PC-3 (cell line): ENCODE measurements around the gene MEGF6.

Source experiments
- EZH2 ChIP-seq: fragments of 300-600 bp; sonication (generic); IDR thresholded peaks from one replicate; pipeline ENCODE4 v1.6.1; 2017; ENCODE audit warnings: antibody characterized with exemption, mild to moderate bottlenecking, low read length; ENCODE audit not compliant: unreplicated experiment
- EZH2phosphoT487 ChIP-seq: fragments of 300-600 bp; sonication (generic); IDR thresholded peaks from 2 replicates; pipeline ENCODE4 v1.6.1; 2018; ENCODE audit warnings: mild to moderate bottlenecking, antibody characterized with exemption, low read length, borderline replicate concordance
- TF ChIP-seq, protein P1 (sequence below): fragments of 300-600 bp; sonication (generic); conservative IDR thresholded peaks from 2 replicates; pipeline ENCODE4 v1.5.1; 2017; ENCODE audit warnings: antibody characterized with exemption, low read depth, mild to moderate bottlenecking, low read length

DNA sequence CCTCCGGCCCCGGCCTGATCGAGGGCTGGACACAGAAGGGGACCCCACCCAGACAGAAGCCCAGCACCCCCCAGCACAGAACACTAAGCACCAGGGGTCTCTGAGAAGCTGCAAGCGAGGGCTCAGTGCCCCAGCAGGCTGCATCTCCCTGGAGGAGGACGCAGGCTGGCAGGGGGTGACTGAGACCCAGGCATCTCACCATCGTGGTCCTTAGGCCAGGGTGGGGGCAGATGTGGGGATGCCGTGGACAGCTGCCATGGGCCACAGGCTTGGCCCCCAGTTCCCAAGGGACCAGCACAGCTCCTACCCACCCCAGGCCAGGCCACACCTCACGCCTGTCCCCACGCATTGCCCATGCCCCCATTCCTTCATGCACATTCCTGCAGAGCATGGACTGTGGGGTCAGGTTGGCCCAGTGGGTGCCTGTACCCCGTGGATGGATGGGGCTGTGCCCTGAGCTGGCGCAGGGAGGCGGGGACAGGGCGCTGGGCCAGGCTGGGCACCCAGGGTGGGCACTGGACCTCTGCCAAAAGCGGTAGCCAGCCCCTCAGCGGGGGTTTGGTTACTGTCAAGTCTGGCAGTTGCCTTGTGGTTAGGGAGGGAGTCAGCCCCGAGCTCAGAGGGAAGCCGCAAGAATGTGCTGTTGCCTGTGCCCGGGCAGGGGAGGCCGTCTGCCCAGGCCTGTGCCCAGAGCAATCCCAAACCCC, 95.4 kb downstream of the MEGF6 start:
- TF ChIP-seq, protein P1, sequence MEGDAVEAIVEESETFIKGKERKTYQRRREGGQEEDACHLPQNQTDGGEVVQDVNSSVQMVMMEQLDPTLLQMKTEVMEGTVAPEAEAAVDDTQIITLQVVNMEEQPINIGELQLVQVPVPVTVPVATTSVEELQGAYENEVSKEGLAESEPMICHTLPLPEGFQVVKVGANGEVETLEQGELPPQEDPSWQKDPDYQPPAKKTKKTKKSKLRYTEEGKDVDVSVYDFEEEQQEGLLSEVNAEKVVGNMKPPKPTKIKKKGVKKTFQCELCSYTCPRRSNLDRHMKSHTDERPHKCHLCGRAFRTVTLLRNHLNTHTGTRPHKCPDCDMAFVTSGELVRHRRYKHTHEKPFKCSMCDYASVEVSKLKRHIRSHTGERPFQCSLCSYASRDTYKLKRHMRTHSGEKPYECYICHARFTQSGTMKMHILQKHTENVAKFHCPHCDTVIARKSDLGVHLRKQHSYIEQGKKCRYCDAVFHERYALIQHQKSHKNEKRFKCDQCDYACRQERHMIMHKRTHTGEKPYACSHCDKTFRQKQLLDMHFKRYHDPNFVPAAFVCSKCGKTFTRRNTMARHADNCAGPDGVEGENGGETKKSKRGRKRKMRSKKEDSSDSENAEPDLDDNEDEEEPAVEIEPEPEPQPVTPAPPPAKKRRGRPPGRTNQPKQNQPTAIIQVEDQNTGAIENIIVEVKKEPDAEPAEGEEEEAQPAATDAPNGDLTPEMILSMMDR = no peak
- TF ChIP-seq EZH2 = no peak
- no peak for TF ChIP-seq EZH2phosphoT487
